HG03571 (cell line): Measurements from ENCODE around the gene MAP3K20.
"Not testable (repeated sequence)": the region's sequence is repeated elsewhere in the genome, so short reads cannot be mapped to it uniquely, and the experiment has no call there.

Source experiments
- ATAC-seq: cut with Tn5 transposase; IDR thresholded peaks from one replicate; pipeline ENCODE4 v1.9.1; 2021; ENCODE audit not compliant: unreplicated experiment

MAP3K20 gene

DNA sequence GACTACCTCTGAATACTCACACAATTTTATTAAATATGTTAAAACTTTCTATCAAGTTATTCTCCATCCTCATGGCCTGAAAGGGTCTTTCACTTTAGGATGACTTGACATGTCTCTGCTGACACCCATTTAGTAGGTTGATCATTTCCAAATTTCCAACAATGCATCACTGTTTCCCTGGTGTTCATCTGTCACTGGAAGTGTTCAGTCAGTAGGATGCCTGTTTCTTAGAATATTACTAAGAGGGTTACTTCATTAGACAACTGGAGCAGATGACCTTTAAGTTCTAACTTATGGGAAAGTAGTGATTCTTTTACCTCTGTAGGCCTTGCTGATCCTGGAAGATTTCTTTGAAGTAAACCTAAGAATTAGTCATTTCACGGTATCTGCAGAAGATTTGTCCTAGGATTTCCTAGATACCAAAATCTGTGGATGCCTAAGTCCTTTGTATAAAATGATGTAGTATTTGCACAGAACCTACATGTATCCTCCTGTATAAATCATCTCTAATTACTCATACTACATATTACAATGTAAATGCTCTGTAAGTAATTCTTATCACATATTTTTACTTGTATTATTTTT, 77.7 kb downstream of the MAP3K20 start:
- ATAC-seq = no peak

DNA sequence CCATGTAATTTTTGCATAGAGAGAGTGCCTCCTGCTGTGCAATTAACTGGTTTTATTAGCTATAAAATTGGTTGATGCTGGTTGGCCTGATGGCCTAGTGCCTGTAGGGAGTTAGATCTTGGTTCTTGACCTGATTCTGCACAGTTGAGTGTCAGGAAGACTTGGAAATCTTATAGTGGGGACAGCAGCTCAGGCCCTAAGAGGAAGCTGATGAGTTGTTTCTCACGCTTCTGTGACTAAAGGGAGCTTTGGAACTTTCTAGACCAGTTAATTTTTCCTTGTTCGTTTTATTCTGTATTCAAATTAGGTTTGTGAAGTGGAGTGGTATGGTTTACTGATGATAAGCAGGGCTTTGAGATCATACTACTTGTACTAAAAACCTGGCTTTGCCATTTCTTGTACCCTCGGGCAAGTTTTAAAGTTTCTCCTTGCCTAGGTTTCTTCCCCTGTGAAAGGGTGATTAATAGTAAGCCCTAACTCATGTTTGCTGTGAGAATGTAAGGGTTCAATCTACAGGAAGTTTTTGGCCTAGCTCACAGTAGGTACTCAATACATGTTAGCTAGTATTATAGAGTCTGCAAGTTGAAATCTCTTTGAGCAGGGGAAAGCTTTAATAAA, 82.1 kb downstream of the MAP3K20 start:
- no peak for ATAC-seq

DNA sequence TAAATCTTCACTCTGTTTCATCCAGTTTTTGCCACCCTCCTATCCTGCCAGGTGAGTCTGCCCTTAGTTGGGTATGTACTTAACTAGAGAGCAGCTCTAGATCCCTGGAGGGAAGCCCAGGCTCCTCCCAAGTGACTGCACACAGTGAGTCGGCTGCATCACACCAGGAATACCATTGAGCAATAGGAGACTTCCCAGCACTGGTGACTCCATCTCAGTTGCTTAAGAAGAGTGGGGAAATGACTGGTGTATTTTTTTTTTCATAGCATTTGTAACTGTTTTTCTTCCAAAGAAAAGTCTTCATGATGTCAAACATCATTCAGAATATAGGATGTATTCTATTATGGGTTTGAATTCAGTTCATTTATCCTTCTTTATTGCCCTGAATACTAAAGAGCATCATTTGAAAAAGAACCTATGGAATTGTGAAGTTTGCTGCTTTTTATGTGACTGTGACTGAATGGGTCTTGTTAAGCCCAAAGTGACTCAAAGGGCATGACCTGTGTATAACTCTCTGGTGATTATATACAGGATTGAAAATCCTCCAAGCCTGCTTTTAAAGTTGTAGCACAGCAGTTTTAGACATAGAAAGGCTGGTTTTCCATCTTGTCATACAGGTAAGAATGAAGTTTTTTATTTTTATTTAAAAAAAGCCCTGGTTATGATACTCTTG, 84.3 kb downstream of the MAP3K20 start:
- ATAC-seq = no peak

DNA sequence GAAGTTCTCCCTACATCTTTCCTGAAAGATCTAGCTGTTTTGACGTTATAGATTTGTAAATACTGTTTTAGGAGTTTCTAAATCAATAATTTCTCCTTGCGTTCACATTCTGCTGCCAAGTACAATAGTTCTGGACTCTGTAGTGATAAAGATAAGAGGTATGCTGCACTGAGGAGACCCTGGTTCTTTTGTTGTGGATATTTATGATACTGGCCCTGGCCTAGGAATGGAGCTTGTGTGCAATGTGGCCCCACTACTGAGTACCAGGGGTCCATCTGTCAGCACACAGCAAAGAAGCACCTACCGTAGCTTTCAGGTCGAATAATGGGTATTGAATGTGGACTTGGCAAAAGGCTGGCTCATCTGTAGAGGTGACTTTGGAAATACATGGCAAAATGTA, 85.0 kb downstream of the MAP3K20 start:
- ATAC-seq = no peak

DNA sequence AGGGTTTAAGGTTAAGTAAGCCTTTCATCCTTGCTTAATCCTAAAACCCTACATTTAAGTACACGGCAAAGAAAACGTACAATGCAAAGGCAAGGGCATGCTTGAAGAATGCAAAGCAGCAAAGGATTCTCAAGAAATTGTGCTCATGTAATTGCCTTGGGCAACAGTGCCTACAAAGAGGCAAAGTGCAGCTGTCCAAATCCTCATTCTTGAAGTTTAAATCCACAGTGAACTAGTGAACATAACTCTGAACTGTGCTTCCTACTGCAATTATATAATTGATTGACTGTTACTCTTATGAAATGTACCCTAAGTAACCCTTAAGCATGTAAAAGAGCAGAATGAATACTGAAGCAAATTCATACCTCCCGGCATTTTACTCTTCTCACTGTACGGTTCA, 85.4 kb downstream of the MAP3K20 start:
- ATAC-seq = no peak

DNA sequence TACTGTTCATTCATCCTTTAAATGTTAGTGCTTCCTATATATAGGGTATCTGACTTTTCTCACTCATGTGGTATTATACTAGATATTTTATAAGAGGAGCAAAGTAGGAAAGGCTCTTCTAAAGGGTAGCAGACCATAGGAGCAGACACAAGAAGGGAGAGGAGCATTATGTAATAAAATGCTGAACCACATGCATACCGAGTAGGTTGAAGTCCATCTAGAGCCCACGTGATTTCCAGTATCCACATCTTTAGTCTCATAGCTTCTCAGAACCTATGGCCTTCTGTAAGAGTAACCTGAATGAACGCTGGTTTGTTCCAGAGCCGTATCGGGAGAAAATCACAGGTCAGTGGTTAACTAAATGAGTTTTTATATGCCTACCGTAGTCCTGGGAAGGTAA, 85.9 kb downstream of the MAP3K20 start:
- no peak for ATAC-seq

DNA sequence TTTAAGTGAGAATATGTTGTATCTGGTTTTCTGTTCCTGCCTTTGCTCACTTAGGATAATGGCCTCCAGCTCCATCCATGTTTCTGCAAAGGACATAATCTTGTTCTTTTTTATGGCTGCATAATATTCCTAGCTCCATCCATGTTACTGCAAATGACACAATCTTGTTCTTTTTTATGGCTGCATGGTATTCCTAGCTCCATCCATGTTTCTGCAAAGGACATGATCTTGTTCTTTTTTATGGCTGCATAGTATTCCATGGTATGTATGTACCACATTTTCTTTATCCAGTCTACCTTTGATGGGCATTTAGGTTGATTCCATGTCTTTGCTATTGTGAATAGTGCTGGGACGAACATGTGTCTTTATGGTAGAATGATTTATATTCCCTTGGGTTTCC, 87.7 kb downstream of the MAP3K20 start:
- ATAC-seq = not testable (repeated sequence)

DNA sequence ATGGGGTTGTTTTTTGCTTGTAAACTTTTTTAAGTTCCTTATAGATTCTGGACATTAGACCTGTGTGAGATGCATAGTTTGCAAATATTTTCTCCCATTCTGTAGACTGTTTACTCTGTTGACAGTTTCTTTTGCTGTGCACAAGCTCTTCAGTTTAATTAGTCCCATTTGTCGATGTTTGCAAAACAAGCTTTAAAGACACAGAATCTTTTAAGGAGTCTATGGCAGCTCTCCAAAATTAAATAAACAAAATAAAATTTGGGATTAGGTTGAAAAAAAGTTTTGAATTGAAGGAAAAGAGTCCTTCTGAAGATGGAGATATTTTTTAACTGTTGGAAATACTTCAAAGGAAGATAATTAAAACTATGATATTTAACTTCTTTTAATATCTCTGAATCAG, 88.8 kb downstream of the MAP3K20 start:
- ATAC-seq = no peak

DNA sequence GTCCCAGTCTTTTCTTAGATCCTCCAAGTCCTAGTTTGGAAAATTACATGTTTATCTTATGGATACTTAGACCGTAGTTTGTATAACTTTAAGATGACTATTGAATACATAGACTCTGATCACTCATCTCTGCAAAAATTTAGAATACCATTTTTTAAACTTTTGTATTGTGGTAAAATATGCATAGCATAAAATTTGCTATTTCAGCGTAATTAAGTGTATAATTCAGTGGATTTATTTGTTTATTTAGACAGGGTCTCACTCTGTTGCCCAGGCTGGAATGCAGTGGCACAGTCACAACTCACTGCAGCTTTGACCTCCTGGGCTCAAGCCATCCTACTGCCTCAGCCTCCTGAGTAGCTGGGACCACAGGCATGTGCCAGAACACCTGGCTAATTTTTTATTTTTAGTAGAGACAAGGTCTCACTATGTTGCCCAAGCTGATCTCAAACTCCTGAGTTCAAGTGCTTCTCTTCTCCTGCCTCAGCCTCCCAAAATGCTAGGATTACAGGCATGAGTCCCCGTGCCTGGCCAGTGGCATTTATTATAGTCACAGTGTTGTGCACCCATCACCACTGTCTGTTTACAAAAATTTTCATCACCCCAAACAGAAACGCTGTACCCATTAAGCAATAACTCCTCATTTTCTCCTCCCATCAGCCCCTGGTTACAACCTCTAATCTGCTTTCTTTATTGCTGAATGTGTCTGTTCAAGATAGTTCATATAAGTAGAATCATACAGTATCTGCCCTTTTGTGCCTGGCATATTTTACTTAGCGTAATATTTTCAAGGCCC, 90.0 kb downstream of the MAP3K20 start:
- no peak for ATAC-seq

DNA sequence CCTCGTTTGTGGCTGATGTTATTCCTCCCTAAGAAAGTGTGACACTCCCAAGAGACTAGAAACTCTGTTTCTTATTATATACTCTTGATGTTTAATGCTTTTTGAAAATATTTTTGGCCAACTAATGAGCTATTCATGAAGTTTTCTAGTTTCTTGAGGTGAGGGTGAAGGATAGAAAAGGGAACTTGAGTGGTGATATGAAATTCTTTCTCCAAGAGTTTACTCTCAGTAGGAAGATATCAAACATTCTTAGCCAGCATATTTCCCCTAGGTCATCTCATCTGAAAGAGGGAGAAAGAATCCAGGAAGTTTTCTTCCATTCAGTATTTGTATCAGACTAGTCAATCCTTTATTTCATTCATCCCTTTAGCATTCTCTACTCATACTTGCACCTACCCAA, 95.7 kb downstream of the MAP3K20 start:
- no peak for ATAC-seq

DNA sequence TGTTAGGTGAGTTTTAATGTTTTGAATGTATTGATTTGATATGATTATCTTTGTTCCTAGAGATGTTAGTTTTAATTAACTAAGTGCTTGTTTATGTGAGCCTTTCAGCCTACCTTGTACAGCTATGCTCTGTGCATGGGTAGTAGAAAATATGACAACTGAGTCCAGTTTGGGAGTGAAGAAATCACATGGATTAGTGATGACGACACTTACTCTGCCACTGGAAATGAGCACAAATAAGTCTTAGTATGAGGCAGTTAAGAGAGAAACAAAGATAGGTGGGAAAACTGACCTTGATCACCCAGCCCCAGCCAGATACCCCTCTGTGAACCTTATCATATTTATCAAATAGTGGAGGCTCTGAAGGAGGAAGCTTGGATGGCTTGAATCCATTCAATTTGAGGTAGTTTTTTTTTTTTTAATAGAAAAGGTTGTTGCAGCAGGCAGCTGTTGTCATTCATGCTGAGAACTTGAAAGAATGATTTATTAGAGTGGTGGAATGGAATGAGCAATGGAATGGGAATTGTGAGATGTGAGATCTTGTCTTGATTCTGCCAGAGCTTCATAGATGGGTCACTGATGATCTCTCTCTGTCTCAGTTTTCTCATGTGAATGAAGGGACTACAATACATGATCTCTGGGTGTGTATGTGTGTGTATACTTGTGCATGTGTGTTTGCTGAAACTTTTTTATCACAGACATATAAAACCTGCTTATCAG, 96.4 kb downstream of the MAP3K20 start:
- ATAC-seq = no peak

DNA sequence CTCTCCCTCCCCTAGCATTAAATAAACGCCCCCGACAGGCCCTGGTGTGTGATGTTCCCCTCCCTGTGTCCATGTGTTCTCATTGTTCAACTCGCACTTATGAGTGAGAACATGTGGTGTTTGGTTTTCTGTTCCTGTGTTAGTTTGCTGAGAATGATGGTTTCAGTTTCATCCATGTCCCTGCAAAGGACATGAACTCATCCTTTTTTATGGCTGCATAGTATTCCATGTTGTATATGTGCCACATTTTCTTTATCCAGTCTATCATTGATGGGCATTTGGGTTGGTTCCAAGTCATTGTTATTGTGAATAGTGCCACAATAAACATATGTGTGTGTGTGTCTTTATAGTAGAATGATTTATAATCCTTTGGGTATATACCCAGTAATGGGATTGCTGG, 98.7 kb downstream of the MAP3K20 start:
- not testable (repeated sequence) for ATAC-seq

DNA sequence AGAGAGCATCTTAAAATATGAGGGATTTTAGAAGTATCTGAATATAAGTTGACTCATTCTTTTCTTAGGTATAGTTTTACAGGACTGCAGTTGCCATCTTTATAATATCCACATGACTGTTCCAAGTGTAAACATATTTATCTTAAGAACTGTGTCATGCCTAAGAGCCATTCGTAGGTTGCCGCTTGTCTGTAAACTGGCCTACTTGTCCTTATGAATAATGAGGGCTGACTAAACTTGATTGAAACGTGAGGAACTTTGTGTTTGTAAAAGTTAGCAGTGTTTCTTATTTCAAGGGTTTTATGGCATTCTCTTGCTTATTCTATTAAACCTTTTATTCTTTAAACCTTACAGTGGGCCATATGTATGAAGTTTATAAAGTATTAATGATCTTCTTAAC, 99.6 kb downstream of the MAP3K20 start:
- ATAC-seq = no peak

DNA sequence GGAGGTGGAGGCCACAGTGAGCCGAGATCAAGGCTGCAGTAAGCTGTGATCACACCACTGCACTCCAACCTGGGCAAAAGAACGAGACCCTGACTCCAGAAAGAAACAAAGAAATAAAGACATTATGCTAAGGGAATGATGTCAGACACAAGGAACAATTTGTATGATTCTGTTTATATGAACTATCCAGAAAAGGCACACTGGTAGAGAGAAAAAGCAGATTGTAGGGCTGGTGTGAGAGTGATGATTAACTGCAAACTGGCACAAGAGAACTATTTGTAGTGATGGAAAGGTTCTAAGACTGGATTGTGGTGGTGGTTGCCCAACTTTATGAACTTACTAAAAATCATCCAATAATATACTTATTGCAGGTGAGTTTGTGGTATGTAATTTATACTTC, 106.3 kb downstream of the MAP3K20 start:
- no peak for ATAC-seq

DNA sequence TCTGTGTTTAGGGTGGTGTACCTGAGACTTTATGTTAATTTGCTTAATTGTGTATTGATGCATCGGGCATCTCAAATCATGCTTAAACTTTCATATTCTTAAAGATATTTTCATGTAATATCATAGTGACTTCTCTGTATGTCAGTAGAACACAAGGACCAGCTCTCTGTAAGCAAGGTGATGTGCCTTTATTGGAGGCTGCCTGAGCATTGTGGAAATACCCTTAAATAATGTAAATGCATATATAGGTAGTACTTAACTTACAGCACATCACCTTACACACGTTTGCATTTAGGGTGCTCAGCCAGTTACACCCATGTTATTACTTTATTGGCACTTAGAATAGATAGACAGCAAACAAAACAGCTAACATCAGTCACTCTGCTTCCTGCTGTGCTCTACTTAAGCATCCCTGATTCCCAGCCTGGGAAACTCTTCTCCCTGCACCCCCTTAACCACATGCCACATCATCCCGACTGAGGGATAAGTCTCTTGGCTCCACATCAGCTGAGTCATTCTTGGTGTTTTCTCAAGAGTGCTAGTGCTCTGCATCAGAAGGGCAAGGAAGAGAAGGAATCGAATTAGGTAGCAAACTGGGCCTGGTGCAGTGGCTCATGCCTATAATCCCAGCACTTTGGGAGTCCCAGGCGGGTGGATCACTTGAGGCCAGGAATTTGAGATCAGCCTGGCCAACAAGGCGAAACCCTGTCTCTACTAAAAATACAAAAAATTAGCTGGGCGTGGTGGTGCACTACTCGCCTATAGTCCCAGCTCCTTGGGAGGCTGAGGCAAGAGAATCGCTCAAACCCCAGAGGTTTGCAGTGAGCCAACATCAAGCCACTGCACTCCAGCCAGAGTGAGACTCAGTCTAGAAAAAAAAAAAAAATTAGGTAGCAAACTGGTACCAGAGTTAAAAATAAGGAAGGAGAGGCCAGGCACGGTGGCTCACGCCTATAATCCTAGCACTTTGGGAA, 108.7 kb downstream of the MAP3K20 start:
- ATAC-seq = no peak

DNA sequence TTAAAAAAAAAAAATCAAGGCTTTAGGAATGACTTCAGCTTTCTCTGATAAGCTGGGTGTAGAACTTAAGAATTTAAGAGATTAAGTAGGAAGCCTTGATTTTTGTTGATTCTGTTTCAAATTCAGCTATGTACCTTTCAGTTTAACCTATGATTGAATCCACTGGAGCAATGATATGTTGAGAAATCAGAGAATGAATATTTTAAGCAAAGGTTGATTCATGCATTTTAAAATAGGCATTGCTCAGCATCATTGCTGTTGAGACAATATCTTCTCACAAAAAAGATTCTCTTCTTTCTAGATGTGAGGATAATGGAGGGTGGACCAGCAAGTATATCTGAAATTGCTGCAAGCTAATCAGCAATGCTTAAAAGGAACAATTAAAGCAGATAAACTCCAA, 109.8 kb downstream of the MAP3K20 start:
- no peak for ATAC-seq

DNA sequence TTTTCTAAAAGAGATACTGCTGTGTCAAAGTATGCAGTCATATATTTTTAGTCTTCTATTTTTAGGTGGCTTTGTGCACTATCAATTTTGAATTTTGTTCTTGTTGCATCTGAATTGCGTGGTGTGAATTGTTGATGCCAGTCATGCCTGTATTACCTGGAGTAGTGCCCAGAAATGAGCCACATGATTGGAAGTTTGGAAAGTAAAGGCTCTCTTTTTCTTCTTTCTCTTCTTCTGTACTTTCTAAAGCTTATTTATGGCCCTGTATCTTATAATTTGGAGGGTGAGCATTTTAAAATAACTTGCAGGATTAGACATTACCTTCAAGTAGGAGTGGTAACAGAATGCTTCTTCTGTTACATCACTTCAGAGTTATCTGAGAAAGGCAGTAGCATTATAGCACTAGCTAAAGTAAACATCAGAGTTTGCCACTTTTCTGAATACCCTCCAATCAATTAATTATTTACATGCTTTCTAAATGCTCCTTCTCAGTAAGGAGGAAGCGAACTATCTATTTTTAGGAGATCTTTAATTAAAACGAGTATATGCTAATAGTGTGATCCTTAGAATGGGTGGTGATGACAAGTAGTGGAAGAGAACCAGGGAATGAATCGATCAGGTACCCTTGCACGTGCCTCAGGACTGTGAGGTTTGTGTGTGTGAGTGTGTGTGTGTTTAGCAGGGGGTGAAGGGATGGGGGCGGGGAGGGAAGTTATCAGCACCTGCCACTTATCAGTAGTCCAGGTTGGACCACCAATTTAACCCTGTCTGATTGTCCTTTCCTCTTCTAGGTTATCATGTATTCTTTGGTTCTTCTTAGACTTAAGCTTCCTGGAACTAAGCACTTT, 112.5 kb downstream of the MAP3K20 start:
- ATAC-seq = no peak

DNA sequence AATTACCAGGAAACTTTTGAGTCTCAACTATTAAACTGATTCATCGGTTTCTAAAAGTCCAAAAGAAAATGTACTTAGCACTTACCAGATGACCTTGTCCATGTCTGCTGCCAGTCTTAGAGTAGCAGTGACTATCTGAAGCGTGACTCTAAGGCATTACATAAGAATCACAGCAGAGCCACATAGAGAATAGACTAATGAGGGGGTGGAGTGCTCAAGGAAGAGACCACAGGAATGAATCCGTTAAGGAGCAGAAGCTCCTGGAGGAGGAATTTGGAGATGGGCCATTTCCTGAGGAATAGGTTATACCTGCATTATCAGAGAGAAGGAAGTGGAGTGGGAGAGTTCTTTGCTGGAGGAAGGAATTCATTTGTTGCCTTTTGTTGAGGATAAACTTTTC, 116.0 kb downstream of the MAP3K20 start:
- no peak for ATAC-seq

DNA sequence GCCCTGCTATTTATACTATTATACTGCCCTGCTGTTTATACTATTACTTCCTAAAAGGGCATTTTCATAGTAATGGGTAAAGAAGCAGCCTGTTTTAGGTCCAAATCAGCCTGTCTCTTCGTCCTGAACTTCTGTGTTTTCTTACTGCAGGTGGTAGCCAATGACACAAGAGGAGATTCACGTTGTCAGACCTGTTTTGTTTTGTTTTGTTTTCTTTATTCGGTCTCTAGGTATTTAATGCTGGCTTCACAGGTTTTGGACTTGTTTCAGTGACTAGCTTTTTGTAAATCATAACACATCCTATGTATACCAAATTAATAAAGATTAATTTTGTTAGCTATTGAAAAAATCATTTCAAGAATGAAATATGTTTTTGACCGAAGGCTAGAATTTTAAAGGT, 116.4 kb downstream of the MAP3K20 start:
- ATAC-seq = no peak
